Heart left ventricle (tissue), 13 donors: ENCODE results near the gene PRKCA.

ENCODE experiments used
- POLR2A ChIP-seq, 2 donors: fragments of 450-650 bp; IDR thresholded peaks; one replicate each; pipeline ENCODE4 v1.6.1; 2017; ENCODE audit warnings: antibody characterized with exemption in 2 of 2, mild to moderate bottlenecking in 2 of 2, moderate library complexity in 2 of 2
- TF ChIP-seq, protein P1 (sequence below), 12 donors: fragments of 200-600 bp; sonication (generic) in 4 of 12; IDR thresholded peaks; one replicate each; pipeline versions ENCODE4 v1.5.0 to v1.8.0; 2018 to 2022; ENCODE audit warnings: antibody characterized with exemption in 12 of 12, mild to moderate bottlenecking in 5 of 12
- donor health status: ischemic (EF 13 %, LVEDD 7.1; RV severe dilation, severe dysfunction).
- donor health status: DM: no; HTN: yes; CAD: no.
- donor health status: DM: no; HTN: no; CAD: no.
- donor health status: ischemic (EF 25% LVEDD 6.9; RV normal size, moderate dysfunction).
- donor health status: ischemic (EF 25% LVEDD 5.7; RV mildly dilated, moderate dysfunction).
- donor health status: ischemic (EF 35%, LVEDD 5.7; RV mildly dilated, moderate dysfunction).
- donor health status: nonischemic (EF 11% LVEDD 7.7; RV severe dilation, severe dysfunction).
- donor health status: DM: yes; HTN: yes; CAD: no.
- donor health status: PGD.
- donor health status: ischemic (EF 29% LVEDD 5.4; RV normal size, mild dysfunction).
- donor health status: nonischemic (EF 23%, LVEDD 6.1; RV moderate dilation, normal function).

DNA sequence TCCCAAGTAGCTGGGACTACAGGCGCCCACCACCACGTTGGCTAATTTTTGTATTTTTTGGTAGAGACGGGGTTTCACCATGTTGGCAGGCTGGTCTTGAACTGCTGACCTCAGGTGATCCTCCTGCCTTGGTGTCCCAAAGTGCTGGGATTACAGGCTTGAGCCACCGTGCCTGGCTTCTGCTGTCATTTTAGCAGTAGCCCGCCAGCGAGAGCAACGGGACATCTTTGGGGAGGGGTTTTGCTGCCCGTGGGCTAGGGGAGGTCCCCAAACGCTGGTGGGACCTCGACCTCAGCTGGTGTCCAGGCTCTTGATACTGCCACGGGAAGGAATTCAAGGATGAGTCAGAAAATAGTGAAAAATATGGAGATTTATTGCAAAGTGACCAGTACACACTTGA lies 424.4 kb downstream of the PRKCA start:
- TF ChIP-seq, protein P1, sequence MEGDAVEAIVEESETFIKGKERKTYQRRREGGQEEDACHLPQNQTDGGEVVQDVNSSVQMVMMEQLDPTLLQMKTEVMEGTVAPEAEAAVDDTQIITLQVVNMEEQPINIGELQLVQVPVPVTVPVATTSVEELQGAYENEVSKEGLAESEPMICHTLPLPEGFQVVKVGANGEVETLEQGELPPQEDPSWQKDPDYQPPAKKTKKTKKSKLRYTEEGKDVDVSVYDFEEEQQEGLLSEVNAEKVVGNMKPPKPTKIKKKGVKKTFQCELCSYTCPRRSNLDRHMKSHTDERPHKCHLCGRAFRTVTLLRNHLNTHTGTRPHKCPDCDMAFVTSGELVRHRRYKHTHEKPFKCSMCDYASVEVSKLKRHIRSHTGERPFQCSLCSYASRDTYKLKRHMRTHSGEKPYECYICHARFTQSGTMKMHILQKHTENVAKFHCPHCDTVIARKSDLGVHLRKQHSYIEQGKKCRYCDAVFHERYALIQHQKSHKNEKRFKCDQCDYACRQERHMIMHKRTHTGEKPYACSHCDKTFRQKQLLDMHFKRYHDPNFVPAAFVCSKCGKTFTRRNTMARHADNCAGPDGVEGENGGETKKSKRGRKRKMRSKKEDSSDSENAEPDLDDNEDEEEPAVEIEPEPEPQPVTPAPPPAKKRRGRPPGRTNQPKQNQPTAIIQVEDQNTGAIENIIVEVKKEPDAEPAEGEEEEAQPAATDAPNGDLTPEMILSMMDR (IDR thresholded peaks at IDR 0.05): no peak
- TF ChIP-seq POLR2A (IDR thresholded peaks at IDR 0.05): no peak
